Left lobe of liver (tissue), 2 donors: Measurements from ENCODE around the gene PTPN20. TPM values are rescaled to one million over a fixed set of nuclear protein-coding genes. Genes with fewer than 3 reads are reported as not detected.

Experiments
- ATAC-seq: fragments of 200-7000 bp; cut with Tn5 transposase; one replicate; pipeline ENCODE4 v1.9.1; 2020; ENCODE audit warnings: mild to moderate bottlenecking, moderate library complexity
- DNase-seq: peaks from one replicate; pipeline ENCODE4 v3.0.0-alpha.2; 2020; ENCODE audit warnings: low spot score
- total RNA-seq: library from RNA; stranded (reverse); gene quantifications from one replicate; pipeline ENCODE4 v1.2.1, GENCODE V29; 2021
- donor health status: DM: no; HTN: no; CAD: no; lungs with moderate emphysema.
- donor health status: DM: no; HTN: yes; CAD: no.

Gene PTPN20
- total RNA-seq, 1 donor from 2014 or later = 0.08 TPM

- ATAC-seq = no peak
- DNase-seq = no peak
Observed at GRCh38 chr10:47018026-47018735, 107.0 kb downstream of the PTPN20 start.

- ATAC-seq (no peak), DNase-seq (no peak)
Observed at GRCh38 chr10:47019155-47020145, 108.2 kb downstream of the PTPN20 start.

- DNase-seq = no peak
- ATAC-seq = no peak
Observed at GRCh38 chr10:47020471-47020870, 109.2 kb downstream of the PTPN20 start.

- no peak for ATAC-seq
- DNase-seq = no peak
Observed at GRCh38 chr10:47021850-47022249, 110.6 kb downstream of the PTPN20 start.

- ATAC-seq = peak; percentile 30
- DNase-seq = peak; percentile 41
Observed at GRCh38 chr10:47022311-47023131, 111.3 kb downstream of the PTPN20 start.

- ATAC-seq (no peak), DNase-seq (no peak)
Observed at GRCh38 chr10:47023237-47024045, 112.2 kb downstream of the PTPN20 start.

GRCh38 chr10:47024046-47024322 lies 112.8 kb downstream of the PTPN20 start:
- DNase-seq = no peak

GRCh38 chr10:47024399-47025252 lies 113.4 kb downstream of the PTPN20 start:
- peak; percentile 69 for DNase-seq
- ATAC-seq = peak; percentile 92

More at GRCh38 chr10:47024046-47024322, 112.8 kb downstream of the PTPN20 start:
- no peak for ATAC-seq

- ATAC-seq (no peak), DNase-seq (peak; percentile 26)
Observed at GRCh38 chr10:47025253-47025539, 114.0 kb downstream of the PTPN20 start.

GRCh38 chr10:47025540-47026300 lies 114.5 kb downstream of the PTPN20 start:
- DNase-seq = peak; percentile 40
- no peak for ATAC-seq

GRCh38 chr10:47026301-47027107 lies 115.3 kb downstream of the PTPN20 start:
- DNase-seq (peak; percentile 40), ATAC-seq (no peak)

- no peak for ATAC-seq
Observed at GRCh38 chr10:47027108-47027783, 116.0 kb downstream of the PTPN20 start.

GRCh38 chr10:47027784-47028260 lies 116.6 kb downstream of the PTPN20 start:
- no peak for ATAC-seq
- peak; percentile 12 for DNase-seq

More at GRCh38 chr10:47027108-47027783, 116.0 kb downstream of the PTPN20 start:
- DNase-seq = peak; percentile 29

GRCh38 chr10:47028466-47028865 lies 117.2 kb downstream of the PTPN20 start:
- DNase-seq (peak; percentile 32), ATAC-seq (no peak)

- DNase-seq (peak; percentile 23), ATAC-seq (no peak)
Observed at GRCh38 chr10:47029181-47030009, 118.2 kb downstream of the PTPN20 start.

- no peak for ATAC-seq
- DNase-seq = no peak
Observed at GRCh38 chr10:47030191-47030703, 119.0 kb downstream of the PTPN20 start.
